HG03460 (cell line): Measurements from ENCODE around the gene WDR90.
A peak's percentile ranks its signal among the peaks of the same experiment; 100 is the strongest.

Source experiments
- ATAC-seq: cut with Tn5 transposase; IDR thresholded peaks from one replicate; pipeline ENCODE4 v1.9.1; 2021; ENCODE audit not compliant: unreplicated experiment

WDR90 gene

GRCh38 chr16:674214-674881, 25.2 kb downstream of the WDR90 start:
- ATAC-seq = no peak

- ATAC-seq = no peak
Observed at GRCh38 chr16:674968-675883, 26.1 kb downstream of the WDR90 start, which contains the start of gene RHBDL1. Gene RHBDL1, plus strand, starts transcription at chr16:675671. Its CDS starts 120 bp downstream, at chr16:675791.

- ATAC-seq = no peak
Observed at GRCh38 chr16:675884-676564, 26.9 kb downstream of the WDR90 start.

- ATAC-seq = no peak
Observed at GRCh38 chr16:676565-676902, 27.4 kb downstream of the WDR90 start.

- no peak for ATAC-seq
Observed at GRCh38 chr16:676913-677312, 27.7 kb downstream of the WDR90 start.

- no peak for ATAC-seq
Observed at GRCh38 chr16:677316-678190, 28.4 kb downstream of the WDR90 start.

GRCh38 chr16:678209-678857, 29.2 kb downstream of the WDR90 start:
- no peak for ATAC-seq

- no peak for ATAC-seq
Observed at GRCh38 chr16:678858-679813, 30.0 kb downstream of the WDR90 start.

GRCh38 chr16:679814-680624, 30.9 kb downstream of the WDR90 start, which contains the start of gene STUB1:
Gene STUB1, plus strand, starts transcription at chr16:680410. Its CDS starts 116 bp downstream, at chr16:680526.
- ATAC-seq = no peak

GRCh38 chr16:680625-680945, 31.4 kb downstream of the WDR90 start:
- ATAC-seq = no peak

GRCh38 chr16:680967-681745, 32.0 kb downstream of the WDR90 start:
- ATAC-seq = no peak

- ATAC-seq = no peak
Observed at GRCh38 chr16:681746-682427, 32.7 kb downstream of the WDR90 start.

- no peak for ATAC-seq
Observed at GRCh38 chr16:682493-683395, 33.6 kb downstream of the WDR90 start.

- ATAC-seq = no peak
Observed at GRCh38 chr16:683396-684070, 34.4 kb downstream of the WDR90 start.

GRCh38 chr16:684071-684794, 35.1 kb downstream of the WDR90 start, which contains the start of gene JMJD8:
Gene JMJD8, minus strand, starts transcription at chr16:684334. Its CDS starts 15 bp downstream, at chr16:684319.
- peak; percentile 51 for ATAC-seq
